GM12878 (cell line): ENCODE results near the gene HYAL1.

Source experiments
- BHLHE40 ChIP-seq, 2 experiments: fragments of 450-650 bp in 1 of 2; IDR thresholded peaks; 2 replicates each; pipeline ENCODE4 v1.6.1; 2011 to 2017; ENCODE audit warnings: low read depth in 2 of 2, borderline replicate concordance in 1 of 2, improper control_type of control experiment in 1 of 2, low read length in 1 of 2, mild to moderate bottlenecking in 1 of 2
- ESRRA ChIP-seq: IDR thresholded peaks from 2 replicates; pipeline ENCODE4 v1.6.1; 2012; ENCODE audit warnings: mild to moderate bottlenecking, low read length, improper control_type of control experiment
- IRF4 ChIP-seq: IDR thresholded peaks from 2 replicates; pipeline ENCODE4 v1.6.1; 2011; ENCODE audit warnings: low read depth, low read length
- NBN ChIP-seq: fragments of 450-650 bp; IDR thresholded peaks from 2 replicates; pipeline ENCODE4 v1.6.1; 2016
- NFYB ChIP-seq: IDR thresholded peaks from 2 replicates; pipeline ENCODE4 v1.6.1; 2011; ENCODE audit warnings: low read depth, mild to moderate bottlenecking, low read length, improper control_type of control experiment, moderate library complexity; ENCODE audit not compliant: insufficient read depth
- SIN3A ChIP-seq: IDR thresholded peaks from 2 replicates; pipeline ENCODE4 v1.6.1; 2012; ENCODE audit warnings: low read depth, low read length, improper control_type of control experiment
- ZNF24 ChIP-seq: fragments of 450-650 bp; IDR thresholded peaks from 2 replicates; pipeline ENCODE4 v1.6.1; 2017; ENCODE audit warnings: antibody characterized with exemption, mild to moderate bottlenecking
- TF ChIP-seq, protein P1 (sequence below), 3 experiments: IDR thresholded peaks in 2 of 3; conservative IDR thresholded peaks in 1 of 3; 2 replicates each; pipeline ENCODE4 v1.5.1; 2011; ENCODE audit warnings: low read depth in 3 of 3, low read length in 3 of 3, mild to moderate bottlenecking in 3 of 3, control low read depth in 2 of 3, moderate library complexity in 2 of 3, inconsistent platforms in 1 of 3, mixed read lengths in 1 of 3; ENCODE audit not compliant: control insufficient read depth in 2 of 3, insufficient read depth in 1 of 3; ENCODE audit errors: extremely low read depth in 1 of 3

DNA sequence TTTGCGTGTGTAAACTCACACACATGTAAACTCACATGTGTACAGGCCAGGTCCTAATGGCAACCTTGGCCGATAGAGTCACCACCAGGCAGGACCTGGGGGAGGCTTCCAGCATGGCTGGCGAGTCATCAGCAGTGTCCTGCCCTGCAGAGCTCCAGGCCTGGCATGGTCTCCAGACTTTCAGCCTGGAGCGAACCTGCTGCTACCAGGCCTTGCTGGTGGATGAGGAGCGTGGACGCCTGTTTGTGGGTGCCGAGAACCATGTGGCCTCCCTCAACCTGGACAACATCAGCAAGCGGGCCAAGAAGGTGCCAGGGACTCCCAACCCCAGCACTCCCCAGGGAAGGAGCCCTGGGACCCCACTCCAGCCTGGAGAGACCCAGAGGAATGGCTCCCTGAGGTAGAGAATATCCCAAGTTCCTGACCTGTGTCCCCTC is 33.4 kb downstream of the HYAL1 start:
- TF ChIP-seq NFYB, result no peak
- TF ChIP-seq, protein P1, sequence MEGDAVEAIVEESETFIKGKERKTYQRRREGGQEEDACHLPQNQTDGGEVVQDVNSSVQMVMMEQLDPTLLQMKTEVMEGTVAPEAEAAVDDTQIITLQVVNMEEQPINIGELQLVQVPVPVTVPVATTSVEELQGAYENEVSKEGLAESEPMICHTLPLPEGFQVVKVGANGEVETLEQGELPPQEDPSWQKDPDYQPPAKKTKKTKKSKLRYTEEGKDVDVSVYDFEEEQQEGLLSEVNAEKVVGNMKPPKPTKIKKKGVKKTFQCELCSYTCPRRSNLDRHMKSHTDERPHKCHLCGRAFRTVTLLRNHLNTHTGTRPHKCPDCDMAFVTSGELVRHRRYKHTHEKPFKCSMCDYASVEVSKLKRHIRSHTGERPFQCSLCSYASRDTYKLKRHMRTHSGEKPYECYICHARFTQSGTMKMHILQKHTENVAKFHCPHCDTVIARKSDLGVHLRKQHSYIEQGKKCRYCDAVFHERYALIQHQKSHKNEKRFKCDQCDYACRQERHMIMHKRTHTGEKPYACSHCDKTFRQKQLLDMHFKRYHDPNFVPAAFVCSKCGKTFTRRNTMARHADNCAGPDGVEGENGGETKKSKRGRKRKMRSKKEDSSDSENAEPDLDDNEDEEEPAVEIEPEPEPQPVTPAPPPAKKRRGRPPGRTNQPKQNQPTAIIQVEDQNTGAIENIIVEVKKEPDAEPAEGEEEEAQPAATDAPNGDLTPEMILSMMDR (IDR thresholded peaks at IDR 0.05 in 2 of 3, conservative IDR thresholded peaks at IDR 0.05 in 1 of 3; ENCODE audit: control insufficient read depth in 2 of 3, extremely low read depth in 1 of 3, insufficient read depth in 1 of 3, low read depth in 3 of 3, low read length in 3 of 3), result no peak
- TF ChIP-seq ESRRA, result no peak
- TF ChIP-seq ZNF24, result no peak
- TF ChIP-seq IRF4, result no peak
- TF ChIP-seq BHLHE40 (IDR thresholded peaks at IDR 0.05; ENCODE audit: borderline replicate concordance in 1 of 2, low read depth in 2 of 2, low read length in 1 of 2), result no peak
- TF ChIP-seq SIN3A, result no peak
- TF ChIP-seq NBN, result no peak
